GM19452 (cell line): ENCODE data around the gene EEF1AKMT4.

Experiments used
- ATAC-seq: cut with Tn5 transposase; IDR thresholded peaks from one replicate; pipeline ENCODE4 v1.9.1; 2021; ENCODE audit not compliant: unreplicated experiment

Gene EEF1AKMT4

DNA sequence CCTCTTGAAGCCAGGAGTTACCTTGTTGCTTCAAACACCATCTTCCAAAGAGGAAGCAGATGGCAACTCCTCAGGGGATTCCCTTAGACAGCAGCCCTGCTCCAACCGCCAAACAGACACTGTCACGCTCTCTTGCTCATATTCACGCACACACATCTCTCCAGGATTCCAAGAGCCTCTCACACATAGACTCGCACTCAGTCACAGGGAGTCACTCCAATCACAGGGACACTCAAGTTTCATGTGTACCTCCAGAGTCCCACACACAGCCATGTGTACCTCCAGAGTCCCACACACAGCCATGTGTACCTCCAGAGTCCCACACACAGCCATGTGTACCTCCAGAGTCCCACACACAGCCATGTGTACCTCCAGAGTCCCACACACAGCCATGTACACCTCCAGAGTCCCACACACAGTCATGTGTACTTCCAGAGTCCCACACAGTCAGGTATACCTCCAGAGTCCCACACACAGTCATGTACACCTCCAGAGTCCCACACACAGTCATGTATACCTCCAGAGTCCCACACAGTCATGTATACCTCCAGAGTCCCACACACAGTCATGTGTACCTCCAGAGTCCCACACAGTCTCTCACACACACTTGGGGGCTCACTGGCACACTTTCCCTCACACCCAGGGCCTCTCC is 14.0 kb upstream of the EEF1AKMT4 start:
- no peak for ATAC-seq

- no peak for ATAC-seq
Observed at GRCh38 chr3:184236033-184236410, 13.4 kb upstream of the EEF1AKMT4 start.

- ATAC-seq: no peak
Observed at GRCh38 chr3:184236636-184237035, 12.8 kb upstream of the EEF1AKMT4 start.

- no peak for ATAC-seq
Observed at GRCh38 chr3:184237211-184237610, 12.3 kb upstream of the EEF1AKMT4 start.

GRCh38 chr3:184237807-184238206 is 11.7 kb upstream of the EEF1AKMT4 start:
- ATAC-seq: no peak

DNA sequence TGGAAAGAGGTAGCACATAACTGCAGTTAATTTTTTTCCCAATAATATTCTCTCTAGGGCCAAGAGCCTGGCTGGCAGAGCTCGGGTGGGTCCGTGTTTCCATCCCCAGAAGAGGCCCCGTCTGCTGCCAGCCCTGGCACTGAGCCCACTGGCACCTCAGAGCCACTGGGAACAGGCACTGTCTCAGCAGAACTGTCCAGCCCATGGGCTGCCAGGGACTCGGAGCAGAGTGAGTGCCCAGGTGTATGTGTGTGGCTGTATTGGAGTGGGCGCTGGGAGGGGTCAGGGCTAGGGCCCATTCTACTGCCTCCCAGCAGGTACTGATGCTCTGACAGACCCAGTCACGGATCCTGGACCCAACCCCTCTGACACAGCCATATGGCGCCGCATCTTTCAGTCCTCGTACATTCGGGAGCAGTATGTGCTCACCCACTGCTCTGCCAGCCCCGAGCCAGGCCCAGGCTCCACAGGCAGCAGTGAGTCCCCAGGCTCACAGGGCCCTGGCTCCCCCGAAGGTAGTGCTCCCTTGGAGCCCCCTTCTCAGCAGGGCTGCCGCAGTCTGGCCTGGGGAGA is 11.1 kb upstream of the EEF1AKMT4 start:
- ATAC-seq: no peak

- ATAC-seq: no peak
Observed at GRCh38 chr3:184239221-184239620, 10.3 kb upstream of the EEF1AKMT4 start.

DNA sequence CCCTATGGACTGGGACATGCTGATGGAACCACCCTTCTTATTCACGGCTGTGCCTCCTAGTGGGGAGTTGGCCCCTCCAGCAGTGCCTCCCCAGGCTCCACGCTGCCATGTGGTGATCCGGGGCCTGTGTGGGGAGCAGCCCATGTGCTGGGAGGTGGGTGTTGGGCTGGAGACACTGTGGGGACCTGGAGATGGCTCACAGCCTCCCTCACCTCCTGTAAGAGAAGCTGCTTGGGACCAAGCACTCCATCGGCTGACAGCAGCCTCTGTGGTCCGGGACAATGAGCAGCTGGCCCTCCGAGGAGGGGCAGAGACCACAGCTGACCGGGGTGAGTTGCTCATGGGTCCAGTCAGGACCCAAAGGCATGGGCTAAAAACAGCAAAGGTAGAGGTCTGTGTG is 9.8 kb upstream of the EEF1AKMT4 start:
- no peak for ATAC-seq

GRCh38 chr3:184240384-184241140 is 8.9 kb upstream of the EEF1AKMT4 start:
- ATAC-seq: no peak

DNA sequence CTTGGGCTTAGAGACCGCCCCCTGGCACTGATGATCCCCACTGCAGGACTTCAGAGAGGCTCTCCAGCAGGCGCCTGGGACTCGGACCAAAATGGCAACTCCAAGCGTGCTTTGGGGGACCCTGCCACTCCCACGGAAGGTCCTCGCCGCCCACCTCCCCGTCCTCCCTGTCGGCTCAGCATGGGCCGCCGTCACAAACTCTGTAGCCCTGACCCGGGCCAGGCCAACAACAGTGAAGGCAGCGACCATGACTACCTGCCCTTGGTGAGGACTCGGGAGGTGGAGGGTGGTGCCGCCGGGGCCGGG is 8.4 kb upstream of the EEF1AKMT4 start:
- ATAC-seq: no peak

DNA sequence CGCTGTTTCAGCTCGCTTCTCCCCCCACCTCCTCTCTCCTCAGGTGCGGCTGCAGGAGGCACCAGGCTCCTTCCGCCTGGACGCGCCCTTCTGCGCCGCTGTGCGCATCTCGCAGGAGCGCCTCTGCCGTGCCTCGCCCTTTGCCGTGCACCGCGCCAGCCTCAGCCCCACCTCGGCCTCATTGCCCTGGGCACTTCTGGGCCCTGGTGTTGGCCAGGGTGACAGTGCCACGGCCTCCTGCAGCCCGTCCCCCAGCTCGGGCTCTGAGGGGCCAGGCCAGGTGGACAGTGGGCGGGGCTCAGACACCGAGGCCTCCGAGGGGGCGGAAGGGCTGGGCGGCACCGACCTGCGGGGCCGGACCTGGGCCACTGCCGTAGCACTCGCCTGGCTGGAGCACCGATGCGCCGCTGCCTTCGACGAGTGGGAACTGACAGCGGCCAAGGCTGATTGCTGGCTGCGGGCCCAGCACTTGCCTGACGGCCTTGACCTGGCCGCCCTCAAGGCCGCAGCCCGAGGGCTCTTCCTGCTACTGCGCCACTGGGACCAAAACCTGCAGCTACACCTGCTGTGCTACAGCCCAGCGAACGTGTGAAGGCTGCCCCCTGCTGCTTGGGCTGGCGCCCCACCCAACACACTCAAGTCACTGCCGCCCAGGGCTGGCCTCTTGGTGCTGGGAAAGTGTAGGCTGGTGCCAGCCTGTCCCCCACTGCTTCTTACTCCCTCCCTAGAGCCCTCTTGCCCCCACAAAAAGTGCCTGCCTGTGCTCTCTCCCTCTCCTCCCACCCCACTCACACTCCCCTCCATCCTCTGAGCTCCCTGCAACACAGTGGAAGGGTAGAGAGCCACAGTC is 7.8 kb upstream of the EEF1AKMT4 start:
- ATAC-seq: no peak

DNA sequence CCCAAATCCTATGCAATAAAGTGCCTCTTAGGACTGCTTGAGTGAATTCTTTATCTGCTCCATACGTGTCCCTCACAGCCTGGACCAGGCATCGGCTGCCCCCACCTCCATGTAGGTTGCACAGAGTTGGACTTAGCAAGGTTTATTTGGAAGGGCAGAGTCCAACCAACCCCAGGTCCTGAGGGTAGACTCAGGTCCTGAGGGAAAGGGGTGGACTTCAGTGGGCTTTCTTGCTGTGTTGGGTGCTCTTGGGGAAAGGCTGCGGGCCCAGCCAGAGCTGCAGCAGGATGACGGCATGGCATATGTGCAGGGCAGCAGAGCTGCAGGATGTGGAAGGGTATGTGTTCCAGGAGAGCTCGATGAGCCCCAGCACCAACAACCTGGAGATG is 7.2 kb upstream of the EEF1AKMT4 start:
- no peak for ATAC-seq

DNA sequence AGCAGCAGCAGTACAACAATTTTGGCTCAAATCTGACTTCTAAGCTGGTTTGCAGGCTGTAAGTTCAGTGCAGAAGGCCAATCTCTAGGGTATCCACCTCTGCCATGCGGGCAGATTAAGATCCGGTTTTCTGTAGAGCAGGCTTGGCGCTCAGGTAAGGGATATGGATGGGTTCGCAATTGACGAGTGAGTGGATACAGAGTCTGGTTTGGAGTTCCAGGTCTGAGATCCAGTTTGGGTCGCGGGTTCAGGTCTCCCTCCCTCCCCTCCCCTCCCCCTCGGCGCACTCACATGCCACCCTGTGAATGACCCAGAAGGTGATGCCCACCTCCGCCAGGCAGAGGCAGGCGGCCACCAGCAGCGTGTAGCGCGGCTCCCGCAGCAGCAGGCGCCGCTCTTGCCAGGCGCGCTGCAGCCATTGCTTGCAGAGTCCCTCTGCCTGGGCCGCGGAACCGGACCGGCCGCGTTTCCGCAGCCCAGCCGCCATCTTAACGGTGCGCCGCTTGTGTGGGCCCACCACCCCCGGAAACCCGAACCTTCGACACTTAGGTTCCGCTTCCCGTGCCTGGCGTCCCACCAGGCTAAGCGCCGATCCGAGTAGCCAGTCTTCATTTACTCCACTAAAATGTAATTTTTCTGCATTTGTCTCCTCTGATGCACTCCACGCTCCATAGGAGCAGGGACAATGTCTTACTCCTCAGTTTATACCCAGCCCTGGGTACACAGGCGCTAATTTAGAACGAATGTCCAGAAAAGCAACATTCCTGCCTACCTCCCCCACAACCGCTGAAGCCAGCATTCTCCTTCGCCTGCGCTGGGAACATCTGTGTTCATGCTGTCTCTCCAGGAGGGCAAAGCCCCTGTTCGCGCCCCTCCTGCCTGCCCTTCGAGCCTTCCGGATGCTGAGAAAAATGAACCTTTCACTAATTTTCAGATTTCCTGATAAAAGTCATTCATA is 739 bp upstream of the EEF1AKMT4 start, which contains the start of gene ALG3:
Gene ALG3, minus strand, starts transcription at position 509 of the 958 bp plus-strand sequence. Its CDS starts 22 bp downstream, at position 487.
- peak; percentile 43 for ATAC-seq

DNA sequence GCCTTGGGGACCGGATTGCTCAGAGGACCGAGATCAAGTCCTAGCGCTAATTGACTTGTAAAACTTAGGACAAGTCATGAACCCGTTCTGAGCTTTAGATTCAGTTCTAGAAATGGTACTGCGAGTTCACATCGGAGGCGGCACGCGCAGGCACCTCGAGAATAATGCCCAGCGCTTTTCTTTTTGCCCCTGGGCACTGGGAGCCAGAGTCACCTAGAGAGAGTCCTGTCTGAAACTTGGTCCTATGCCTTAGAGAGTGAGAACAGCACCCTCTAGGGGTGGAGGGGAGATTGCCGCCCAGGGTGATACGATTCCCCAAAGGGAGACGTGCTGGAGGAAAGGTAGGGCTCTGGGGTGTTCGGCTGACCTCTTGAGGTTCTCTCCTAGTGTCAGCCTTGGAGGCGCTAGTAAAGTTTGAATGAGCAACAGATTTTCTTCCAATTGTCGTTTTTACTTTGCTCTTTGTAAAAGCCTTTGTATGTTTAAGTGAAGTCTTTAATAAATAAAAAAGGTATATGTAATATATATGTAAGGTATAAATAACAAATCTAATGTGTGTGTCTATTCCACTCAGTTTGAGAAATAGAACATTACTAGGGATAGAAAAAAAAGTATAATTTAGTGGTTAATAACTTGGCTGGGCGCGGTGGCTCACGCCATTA is 826 bp downstream of the EEF1AKMT4 start:
- peak; percentile 74 for ATAC-seq

- ATAC-seq: no peak
Observed at GRCh38 chr3:184255291-184256039, 6.0 kb downstream of the EEF1AKMT4 start.

DNA sequence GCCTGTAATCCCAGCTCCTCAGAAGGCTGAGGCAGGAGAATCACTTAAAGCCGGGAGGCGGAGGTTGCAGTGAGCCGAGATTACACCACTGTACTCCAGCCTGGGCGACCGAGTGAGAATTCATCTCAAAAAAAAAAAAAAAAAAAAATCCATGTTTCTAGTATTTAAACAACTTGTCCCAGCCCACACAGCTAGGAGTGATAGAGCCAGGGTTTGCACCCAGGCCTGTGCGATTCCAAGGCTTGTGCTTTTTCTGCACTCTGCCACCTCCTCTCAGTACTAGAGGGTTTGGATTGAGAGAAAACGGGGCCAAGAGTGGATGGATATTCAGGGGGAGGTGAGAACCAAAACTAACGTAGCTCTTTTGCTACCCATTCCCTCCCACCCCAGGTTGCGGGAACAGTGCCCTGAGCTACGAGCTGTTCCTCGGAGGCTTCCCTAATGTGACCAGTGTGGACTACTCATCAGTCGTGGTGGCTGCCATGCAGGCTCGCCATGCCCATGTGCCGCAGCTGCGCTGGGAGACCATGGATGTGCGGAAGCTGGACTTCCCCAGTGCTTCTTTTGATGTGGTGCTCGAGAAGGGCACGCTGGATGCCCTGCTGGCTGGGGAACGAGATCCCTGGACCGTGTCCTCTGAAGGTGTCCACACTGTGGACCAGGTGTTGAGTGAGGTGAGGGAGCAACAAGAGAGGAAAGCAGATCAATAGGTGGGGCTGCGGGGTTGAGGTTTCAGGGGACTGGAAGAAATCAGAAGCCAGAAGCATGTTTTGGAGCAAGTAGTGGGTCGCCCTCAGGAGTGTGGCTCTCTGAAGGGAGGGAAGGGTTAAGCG is 7.8 kb downstream of the EEF1AKMT4 start:
- no peak for ATAC-seq

DNA sequence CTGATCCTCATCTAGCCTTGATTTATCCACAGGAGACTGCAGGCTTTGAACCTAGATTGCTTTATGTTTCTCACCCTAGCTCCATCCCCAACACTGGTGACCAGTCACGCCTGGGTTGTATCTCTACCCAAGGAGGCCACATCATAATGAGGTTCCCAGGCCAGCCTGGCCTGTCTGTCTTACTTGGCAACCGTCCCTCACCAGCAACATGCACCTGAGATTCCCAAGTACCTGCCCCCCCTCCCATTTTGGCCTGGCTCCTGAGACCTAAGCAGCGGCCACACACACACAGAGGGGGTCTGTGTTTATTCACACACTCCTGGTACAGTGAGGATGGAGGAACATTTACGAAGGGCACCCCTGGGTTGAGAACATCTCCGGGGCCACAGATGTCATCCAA is 9.5 kb downstream of the EEF1AKMT4 start:
- ATAC-seq: no peak

DNA sequence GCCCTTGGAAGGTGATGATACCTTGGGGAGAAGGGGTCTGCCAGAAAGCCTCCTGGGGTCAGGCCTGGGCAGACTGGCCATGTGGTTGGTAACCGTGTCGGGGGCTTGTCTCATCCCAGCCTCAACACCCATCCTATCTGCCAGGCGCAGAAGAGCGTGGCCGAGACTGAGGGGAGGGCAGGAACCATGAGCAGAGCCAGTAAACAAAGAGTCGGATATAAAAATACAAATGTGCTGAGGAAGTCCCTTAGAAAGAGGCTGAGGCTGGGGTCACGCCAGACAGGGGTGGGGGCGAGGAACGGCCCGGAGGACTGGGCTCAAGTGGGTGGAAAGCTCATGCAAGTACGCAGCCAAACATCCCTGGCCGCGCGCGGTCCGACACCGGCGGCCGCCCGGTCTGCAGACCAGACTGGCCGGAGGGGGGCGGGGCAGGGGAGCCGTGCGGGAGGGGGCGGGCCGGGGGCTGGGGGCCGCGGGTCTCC is 10.0 kb downstream of the EEF1AKMT4 start:
- no peak for ATAC-seq
